IPS-NIHi7 (cell line): Measurements from ENCODE around the gene AHRR.
"Not testable (repeated sequence)": the region's sequence is repeated elsewhere in the genome, so short reads cannot be mapped to it uniquely, and the experiment has no call there.

Experiments
- DNase-seq: peaks from one replicate; pipeline ENCODE4 v3.0.0; 2012; ENCODE audit warnings: mixed read lengths; ENCODE audit errors: extremely low spot score

The AHRR gene

GRCh38 chr5:458547-459353 is 137.2 kb downstream of the AHRR start:
- no peak for DNase-seq

GRCh38 chr5:459562-460272 is 138.2 kb downstream of the AHRR start:
- no peak for DNase-seq

- DNase-seq, result no peak
Measured at GRCh38 chr5:460273-460625, 138.7 kb downstream of the AHRR start.

DNA sequence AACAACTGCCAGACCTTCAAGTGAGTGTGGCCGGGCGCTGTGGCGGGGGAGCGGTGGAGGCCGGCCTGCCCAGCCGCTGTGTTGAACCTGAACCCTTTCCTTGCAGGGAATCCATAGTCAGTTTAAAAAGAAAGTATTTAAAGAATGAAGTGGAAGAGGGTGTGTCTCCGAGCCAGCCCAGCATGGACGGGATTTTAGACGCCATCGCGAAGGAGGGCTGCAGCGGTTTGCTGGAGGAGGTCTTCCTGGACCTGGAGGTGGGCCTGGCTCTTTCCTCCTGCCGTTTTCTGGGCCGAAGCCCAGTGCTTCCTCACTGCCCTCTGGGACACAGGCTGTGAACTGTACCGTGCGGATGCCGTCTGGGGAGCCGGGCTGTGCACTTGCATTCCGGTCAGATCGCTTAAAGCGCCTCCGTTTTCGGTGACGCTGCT is 140.6 kb downstream of the AHRR start:
- DNase-seq, result no peak

DNA sequence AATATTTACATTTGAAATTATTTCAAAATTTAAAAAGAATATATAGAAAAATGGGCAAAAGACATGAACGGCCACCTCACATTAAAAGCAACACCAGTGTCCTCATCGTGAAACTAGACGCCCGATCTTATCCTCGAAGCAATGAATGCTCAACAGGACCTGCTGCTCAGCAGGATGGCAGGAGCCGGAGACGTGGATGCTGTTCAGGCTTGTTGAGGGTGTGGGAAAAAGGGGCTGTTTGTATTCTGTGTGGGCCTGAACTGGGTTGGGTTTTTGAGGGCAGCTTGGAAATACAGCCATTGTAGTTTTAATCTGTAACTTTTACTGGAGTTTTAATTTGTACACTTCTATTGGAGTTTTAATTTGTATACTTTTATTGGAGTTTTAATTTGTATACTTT is 141.8 kb downstream of the AHRR start:
- no peak for DNase-seq

- no peak for DNase-seq
Measured at GRCh38 chr5:463952-464351, 142.4 kb downstream of the AHRR start.

DNA sequence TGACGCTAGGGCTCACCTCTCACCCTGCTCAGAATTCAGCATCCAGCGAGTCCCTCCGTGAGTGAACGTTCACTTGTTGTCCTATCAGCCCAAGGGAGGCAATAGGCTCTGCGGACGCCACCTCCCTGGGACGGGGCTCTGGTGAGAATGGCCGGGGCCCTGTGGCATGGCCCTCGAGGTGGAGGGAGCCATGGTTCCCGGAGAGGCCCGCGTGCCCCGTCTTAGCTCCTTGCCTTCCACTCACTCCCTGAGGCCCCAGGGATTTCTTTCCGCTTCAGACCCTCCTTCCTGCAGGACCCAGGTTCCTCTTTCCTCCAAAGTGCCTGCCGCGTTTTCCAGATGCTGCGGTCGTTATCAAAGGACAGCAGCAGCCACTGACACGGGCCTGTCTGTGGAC is 142.9 kb downstream of the AHRR start:
- no peak for DNase-seq

GRCh38 chr5:464843-465590 is 143.5 kb downstream of the AHRR start:
- DNase-seq, result no peak

DNA sequence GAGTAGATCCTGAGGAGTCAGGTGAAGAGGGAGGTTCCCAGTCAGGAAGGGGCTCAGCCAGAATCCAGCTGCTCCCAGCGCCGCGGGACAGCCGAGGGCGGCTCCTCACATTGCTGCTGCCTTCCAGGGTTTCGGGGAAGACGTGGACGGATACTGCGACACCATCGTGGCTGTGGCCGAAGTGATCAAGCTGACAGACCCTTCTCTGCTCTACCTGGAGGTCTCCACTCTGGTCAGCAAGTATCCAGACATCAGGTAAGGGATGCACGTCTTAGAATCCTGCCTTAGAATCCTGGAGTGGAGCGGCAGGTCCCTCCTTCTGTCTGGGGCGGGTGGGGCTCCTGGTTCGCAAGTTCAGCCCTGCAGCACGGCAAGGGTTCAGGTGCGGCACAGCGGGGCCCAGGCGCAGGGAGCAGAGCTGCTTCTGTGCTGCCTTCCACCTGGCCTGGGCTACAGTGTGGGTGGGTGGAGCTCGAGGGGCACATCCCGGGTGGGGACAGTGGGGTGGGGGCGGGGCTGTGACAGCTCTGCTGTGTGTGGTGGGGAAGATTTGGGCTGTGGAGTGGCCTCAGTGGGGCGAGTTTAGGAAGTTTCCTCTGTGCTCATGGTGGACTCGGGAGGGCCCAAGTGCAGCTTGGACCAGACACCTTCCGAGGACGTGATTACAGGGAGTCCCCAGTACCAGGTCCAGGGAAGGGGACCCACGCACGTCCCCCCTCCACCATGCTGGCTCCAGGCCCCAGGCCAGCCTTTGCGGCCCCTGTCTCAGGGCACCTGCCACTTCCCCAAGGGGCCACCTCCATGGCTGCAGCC is 144.3 kb downstream of the AHRR start:
- no peak for DNase-seq

DNA sequence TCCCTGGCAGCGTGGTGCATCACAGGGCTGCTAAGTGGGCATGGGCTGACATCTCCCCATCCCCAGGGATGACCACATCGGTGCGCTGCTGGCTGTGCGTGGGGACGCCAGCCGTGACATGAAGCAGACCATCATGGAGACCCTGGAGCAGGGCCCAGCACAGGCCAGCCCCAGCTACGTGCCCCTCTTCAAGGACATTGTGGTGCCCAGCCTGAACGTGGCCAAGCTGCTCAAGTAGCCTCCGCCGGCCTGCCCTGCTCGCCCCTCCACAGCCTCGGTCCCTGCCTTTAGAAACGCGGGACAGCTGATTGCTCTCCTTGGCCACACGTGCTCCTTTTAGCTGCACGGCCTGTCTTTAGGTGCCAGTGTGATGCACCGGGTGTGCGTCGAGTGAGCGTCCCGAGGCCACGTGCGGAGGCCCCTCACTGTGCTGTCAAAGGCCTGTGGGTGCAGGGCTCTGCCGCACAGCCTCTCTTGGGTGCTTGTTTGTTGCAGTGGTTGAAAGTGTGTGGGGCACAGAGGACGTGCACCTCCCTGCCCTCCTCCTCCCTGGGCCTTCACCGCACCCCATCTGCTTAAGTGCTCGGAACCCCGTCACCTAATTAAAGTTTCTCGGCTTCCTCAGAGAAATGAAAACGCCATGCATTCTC is 145.3 kb downstream of the AHRR start:
- DNase-seq, result no peak

- no peak for DNase-seq
Measured at GRCh38 chr5:468401-468800, 146.9 kb downstream of the AHRR start.

- no peak for DNase-seq
Measured at GRCh38 chr5:469752-470483, 148.4 kb downstream of the AHRR start.

DNA sequence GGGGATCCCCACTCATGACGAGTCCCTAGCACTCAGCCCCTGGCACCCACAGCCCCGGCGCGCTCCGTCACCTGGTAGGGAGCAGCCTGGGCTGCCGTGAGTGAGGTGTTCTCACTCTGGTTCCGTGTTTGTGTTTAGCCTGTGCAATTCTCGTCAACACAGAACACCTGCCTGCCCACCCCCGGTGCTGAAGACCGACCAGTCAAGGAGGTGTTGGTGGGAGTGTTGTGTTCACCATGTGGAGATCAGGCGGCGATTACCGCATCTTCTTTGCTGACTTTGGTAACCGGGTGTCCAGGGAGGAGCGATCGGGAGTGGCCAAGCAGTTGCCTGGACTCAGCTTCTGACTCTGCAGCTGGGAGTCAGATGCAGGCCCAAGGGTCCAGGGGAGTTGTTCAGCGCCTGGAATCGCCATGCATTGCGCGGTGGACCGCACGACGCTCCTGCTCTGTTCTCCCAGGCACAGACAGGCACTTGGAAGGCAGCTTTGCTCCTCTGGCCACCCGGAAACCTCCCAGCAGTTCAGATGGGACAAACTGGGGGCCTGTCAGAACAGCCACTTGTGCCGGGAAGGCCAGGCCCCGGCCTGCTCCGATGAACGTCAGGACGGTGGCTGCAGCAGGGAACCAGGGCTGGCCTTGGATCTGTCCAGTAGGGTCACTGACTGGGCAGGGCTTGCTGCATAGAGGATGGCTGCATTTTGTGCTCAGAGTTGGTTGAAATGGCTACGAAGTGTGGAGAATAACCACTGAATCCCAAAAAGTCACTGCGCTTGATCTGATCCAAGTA is 149.6 kb downstream of the AHRR start:
- DNase-seq, result no peak

- no peak for DNase-seq
Measured at GRCh38 chr5:471750-472058, 150.2 kb downstream of the AHRR start.

DNA sequence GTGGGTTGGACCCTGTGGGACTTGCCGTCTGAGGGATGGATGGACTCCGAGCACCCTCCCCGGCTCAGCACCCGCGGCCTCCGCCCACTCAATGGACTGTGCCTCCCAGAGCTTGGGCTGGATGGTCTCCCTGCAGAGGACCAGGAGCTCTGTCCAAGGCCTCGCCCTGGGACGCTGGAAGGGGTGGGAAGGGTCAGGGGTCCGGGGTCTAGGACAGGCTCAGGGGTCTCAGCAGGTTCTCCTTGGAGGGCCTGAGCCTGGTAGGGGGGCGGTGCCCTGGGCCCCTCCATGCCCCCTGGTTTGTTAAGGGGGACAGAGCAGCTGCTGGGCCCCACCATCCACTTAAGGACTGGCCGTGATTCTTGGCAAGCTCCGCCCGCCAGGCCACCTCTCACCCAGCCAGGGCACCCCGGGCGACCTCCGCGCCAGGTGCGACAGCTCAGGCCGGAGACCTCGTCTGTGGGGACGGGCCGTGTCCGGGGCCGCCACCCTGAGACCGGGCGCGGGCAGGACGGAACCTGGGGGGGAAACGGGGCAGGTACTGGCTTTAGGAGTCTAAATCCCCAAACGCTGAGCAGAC is 150.7 kb downstream of the AHRR start:
- DNase-seq, result no peak

- peak; percentile 97 for DNase-seq
Measured at GRCh38 chr5:472656-473550, 151.4 kb downstream of the AHRR start.

GRCh38 chr5:473551-474192 is 152.2 kb downstream of the AHRR start:
- DNase-seq, result no peak

DNA sequence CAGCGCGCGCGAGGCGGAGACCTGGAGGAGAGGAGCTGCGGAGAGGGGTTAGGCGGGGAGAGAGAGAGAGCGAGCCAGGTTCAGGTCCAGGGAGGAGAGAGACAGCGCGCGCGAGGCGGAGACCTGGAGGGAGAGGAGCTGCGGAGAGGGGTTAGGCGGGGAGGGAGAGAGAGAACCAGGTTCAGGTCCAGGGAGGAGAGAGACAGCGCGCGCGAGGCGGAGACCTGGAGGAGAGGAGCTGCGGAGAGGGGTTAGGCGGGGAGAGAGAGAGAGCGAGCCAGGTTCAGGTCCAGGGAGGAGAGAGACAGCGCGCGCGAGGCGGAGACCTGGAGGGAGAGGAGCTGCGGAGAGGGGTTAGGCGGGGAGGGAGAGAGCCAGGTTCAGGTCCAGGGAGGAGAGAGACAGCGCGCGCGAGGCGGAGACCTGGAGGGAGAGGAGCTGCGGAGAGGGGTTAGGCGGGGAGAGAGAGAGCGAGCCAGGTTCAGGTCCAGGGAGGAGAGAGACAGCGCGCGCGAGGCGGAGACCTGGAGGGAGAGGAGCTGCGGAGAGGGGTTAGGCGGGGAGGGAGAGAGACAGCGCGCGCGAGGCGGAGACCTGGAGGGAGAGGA is 152.8 kb downstream of the AHRR start:
- DNase-seq, result not testable (repeated sequence)
